Measurements from ENCODE around the gene SLC16A5.

DNA sequence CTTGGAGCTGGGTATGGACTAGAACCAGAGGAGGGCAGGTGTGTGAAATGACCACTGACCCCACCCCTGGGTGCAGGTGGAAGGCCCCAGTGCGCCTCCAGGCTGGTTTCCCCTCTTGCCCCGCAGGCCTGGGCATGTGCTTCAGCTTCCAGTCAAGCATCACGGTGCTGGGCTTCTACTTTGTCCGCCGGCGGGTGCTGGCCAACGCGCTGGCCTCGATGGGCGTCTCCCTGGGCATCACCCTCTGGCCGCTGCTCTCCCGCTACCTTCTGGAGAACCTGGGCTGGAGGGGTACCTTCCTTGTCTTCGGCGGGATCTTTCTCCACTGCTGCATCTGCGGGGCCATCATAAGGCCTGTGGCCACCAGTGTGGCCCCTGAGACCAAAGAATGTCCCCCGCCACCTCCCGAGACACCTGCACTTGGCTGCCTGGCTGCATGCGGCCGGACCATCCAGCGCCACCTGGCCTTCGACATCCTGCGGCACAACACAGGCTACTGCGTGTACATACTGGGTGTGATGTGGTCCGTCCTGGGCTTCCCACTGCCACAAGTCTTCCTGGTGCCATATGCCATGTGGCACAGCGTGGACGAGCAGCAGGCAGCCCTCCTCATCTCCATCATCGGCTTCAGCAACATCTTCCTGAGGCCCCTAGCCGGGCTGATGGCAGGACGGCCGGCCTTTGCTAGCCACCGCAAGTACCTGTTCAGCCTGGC is 12.3 kb downstream of the SLC16A5 start:
- TF ChIP-seq, protein P1, sequence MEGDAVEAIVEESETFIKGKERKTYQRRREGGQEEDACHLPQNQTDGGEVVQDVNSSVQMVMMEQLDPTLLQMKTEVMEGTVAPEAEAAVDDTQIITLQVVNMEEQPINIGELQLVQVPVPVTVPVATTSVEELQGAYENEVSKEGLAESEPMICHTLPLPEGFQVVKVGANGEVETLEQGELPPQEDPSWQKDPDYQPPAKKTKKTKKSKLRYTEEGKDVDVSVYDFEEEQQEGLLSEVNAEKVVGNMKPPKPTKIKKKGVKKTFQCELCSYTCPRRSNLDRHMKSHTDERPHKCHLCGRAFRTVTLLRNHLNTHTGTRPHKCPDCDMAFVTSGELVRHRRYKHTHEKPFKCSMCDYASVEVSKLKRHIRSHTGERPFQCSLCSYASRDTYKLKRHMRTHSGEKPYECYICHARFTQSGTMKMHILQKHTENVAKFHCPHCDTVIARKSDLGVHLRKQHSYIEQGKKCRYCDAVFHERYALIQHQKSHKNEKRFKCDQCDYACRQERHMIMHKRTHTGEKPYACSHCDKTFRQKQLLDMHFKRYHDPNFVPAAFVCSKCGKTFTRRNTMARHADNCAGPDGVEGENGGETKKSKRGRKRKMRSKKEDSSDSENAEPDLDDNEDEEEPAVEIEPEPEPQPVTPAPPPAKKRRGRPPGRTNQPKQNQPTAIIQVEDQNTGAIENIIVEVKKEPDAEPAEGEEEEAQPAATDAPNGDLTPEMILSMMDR (IDR thresholded peaks at IDR 0.05; ENCODE audit: low read length) = no peak
- TF ChIP-seq EZH2 (optimal IDR thresholded peaks at IDR 0.05; ENCODE audit: low read depth, low read length) = no peak

Data from MM.1S (cell line).